Body of pancreas (tissue), 4 donors: Measurements from ENCODE around the gene BACH2. TPM values are rescaled to one million over a fixed set of nuclear protein-coding genes. Genes with fewer than 3 reads are reported as not detected.

Source experiments
- ATAC-seq: fragments of 150-250 bp; one replicate; pipeline ENCODE4 v1.9.1; 2016
- DNase-seq, 4 donors: peaks; one replicate each; pipeline ENCODE4 v3.0.0-alpha.2; 2019
- H3K27ac ChIP-seq, 4 donors: fragments of 200-600 bp; sonication (generic); 1 replicate in 3 of 4; 2 replicates in 1 of 4; pipeline versions ENCODE4 v1.5.1 to v1.6.1; 2016 to 2019; ENCODE audit warnings: mild to moderate bottlenecking in 1 of 4, mixed read lengths in 1 of 4, moderate library complexity in 1 of 4
- H3K27me3 ChIP-seq, 2 donors: fragments of 200-600 bp; sonication (generic); one replicate each; pipeline ENCODE4 v1.6.0; 2016; ENCODE audit warnings: mild to moderate bottlenecking in 1 of 2
- H3K36me3 ChIP-seq, 2 donors: fragments of 200-600 bp; sonication (generic); replicated peaks in 1 of 2; 2 replicates each; pipeline ENCODE4 v1.5.1; 2016; ENCODE audit warnings: low read depth in 2 of 2; ENCODE audit not compliant: insufficient read depth in 1 of 2
- H3K4me1 ChIP-seq: fragments of 200-600 bp; sonication (generic); one replicate; pipeline ENCODE4 v1.6.0; 2016
- H3K4me3 ChIP-seq, 2 donors: fragments of 200-600 bp; sonication (generic); 1 replicate in 1 of 2; 2 replicates in 1 of 2; pipeline ENCODE4 v1.5.1; 2016 to 2019
- H3K9me3 ChIP-seq, 3 donors: fragments of 200-600 bp; sonication (generic); 1 replicate in 2 of 3; 2 replicates in 1 of 3; pipeline ENCODE4 v1.5.1; 2016
- CTCF ChIP-seq, 7 experiments: fragments of 450-650 bp in 4 of 7; fragments of 200-600 bp in 3 of 7; sonication (generic) in 3 of 7; IDR thresholded peaks; one replicate each; pipeline ENCODE4 v1.5.1; 2016 to 2019; ENCODE audit warnings: antibody characterized with exemption in 7 of 7
- POLR2A ChIP-seq, 3 donors: fragments of 450-650 bp; IDR thresholded peaks; one replicate each; pipeline ENCODE4 v1.6.1; 2016; ENCODE audit warnings: antibody characterized with exemption in 3 of 3, mild to moderate bottlenecking in 2 of 3
- WGBS, 2 donors: methylation state at CpG; one replicate each; pipeline ENCODE4 v1.1.5; 2017; 5-methylcytosine and 5-hydroxymethylcytosine counted together
- intact Hi-C: fragments of 100-400 bp; cut with DNase I; formaldehyde crosslinking; loops from one replicate; pipeline ENCODE4 v1.15.1; 2023
- total RNA-seq, 2 donors: library from RNA; depleted of rRNA; stranded (reverse); fragments of >200 nt; gene quantifications; one replicate each; pipeline ENCODE4 v1.1.0, GENCODE V29; 2016

Gene BACH2
- total RNA-seq, 2 donors from 2014 or later, result 2.1 to 3.3 TPM

GRCh38 chr6:90105506-90106170 is 191.0 kb downstream of the BACH2 start:
- DNase-seq, result no peak
- no peaks in the 10 kb centered on the region for H3K9me3 ChIP-seq
- intact Hi-C loops, result no loop called here
- H3K4me1 ChIP-seq, result no peaks in the 10 kb centered on the region
- no peak for ATAC-seq
- no peak for TF ChIP-seq CTCF (IDR thresholded peaks at IDR 0.05)
- TF ChIP-seq POLR2A (IDR thresholded peaks at IDR 0.05), result no peak
- WGBS, 2 donors, result 67 to 76% methylated on average over 1 of the region's 1 CpG
- H3K27ac ChIP-seq, result no peak overlapping the region
- H3K27me3 ChIP-seq, result no peaks in the 10 kb centered on the region
- no peaks in the 10 kb centered on the region for H3K36me3 ChIP-seq
- no peak overlapping the region for H3K4me3 ChIP-seq

- TF ChIP-seq CTCF (IDR thresholded peaks at IDR 0.05) (no peak), POLR2A (IDR thresholded peaks at IDR 0.05) (no peak)
- Histone ChIP-seq H3K36me3 (no peaks in the 10 kb centered on the region), H3K9me3 (peaks cover 0 to 3% (median 0%) of the 10 kb centered on the region in 3 donors), H3K4me1 (peaks cover 5% of the 10 kb centered on the region), H3K27ac (no peak overlapping the region), H3K4me3 (no peak overlapping the region), H3K27me3 (no peaks in the 10 kb centered on the region)
- peak in 1 of 4 donors; percentile 19 for DNase-seq
- ATAC-seq, result no peak
- intact Hi-C loops, result no loop called here
- WGBS, 2 donors, result 65 to 78% methylated on average over 13 of the region's 13 CpGs
These were observed 193.4 kb downstream of the BACH2 start for GRCh38 chr6:90103056-90103800.

- intact Hi-C loops, result no loop called here
- TF ChIP-seq POLR2A (IDR thresholded peaks at IDR 0.05) (no peak), CTCF (IDR thresholded peaks at IDR 0.05) (no peak)
These were observed 195.2 kb downstream of the BACH2 start for GRCh38 chr6:90101403-90101802.

GRCh38 chr6:90100059-90100665 is 196.5 kb downstream of the BACH2 start:
- intact Hi-C loops, result no loop called here
- Histone ChIP-seq H3K4me3 (no peak overlapping the region), H3K4me1 (peaks cover 7% of the 10 kb centered on the region), H3K27me3 (no peaks in the 10 kb centered on the region), H3K36me3 (no peaks in the 10 kb centered on the region), H3K27ac (no peak overlapping the region), H3K9me3 (peaks cover 0 to 3% (median 0%) of the 10 kb centered on the region in 3 donors)
- TF ChIP-seq CTCF (IDR thresholded peaks at IDR 0.05), result no peak
- no peak for TF ChIP-seq POLR2A (IDR thresholded peaks at IDR 0.05)
- DNase-seq, result no peak
- 85 to 86% methylated on average over 3 of the region's 3 CpGs for WGBS, 2 donors
- ATAC-seq, result no peak

More at GRCh38 chr6:90101403-90101802, 195.2 kb downstream of the BACH2 start:
- Histone ChIP-seq H3K27me3 (no peaks in the 10 kb centered on the region), H3K27ac (no peak overlapping the region), H3K4me3 (no peak overlapping the region), H3K36me3 (no peaks in the 10 kb centered on the region), H3K9me3 (peaks cover 0 to 3% (median 0%) of the 10 kb centered on the region in 3 donors), H3K4me1 (peaks cover 7% of the 10 kb centered on the region)
- ATAC-seq (no peak), DNase-seq (no peak)
- 68 to 97% methylated on average over 1 of the region's 1 CpG for WGBS, 2 donors
